Endodermal cell (in vitro differentiated cells): ENCODE measurements around the gene CHAD. TPM values are rescaled to one million over a fixed set of nuclear protein-coding genes. Genes with fewer than 3 reads are reported as not detected.

ENCODE experiments used
- DNase-seq: peaks from one replicate; pipeline ENCODE4 v3.0.0-alpha.2; 2017
- H3K27ac ChIP-seq: 2 replicates; pipeline ENCODE4 v1.5.1; 2013; ENCODE audit warnings: mild to moderate bottlenecking, low read depth, low read length, moderate library complexity
- H3K27me3 ChIP-seq: 2 replicates; pipeline ENCODE4 v1.6.1; 2013; ENCODE audit warnings: mild to moderate bottlenecking, low read length, moderate library complexity; ENCODE audit not compliant: insufficient read depth, control insufficient read depth, poor library complexity, severe bottlenecking
- H3K36me3 ChIP-seq: 2 replicates; pipeline ENCODE4 v1.7.0; 2013; ENCODE audit warnings: mild to moderate bottlenecking, low read length, moderate library complexity; ENCODE audit not compliant: control insufficient read depth, insufficient read depth
- H3K4me1 ChIP-seq: one replicate; pipeline ENCODE4 v1.7.0; 2013; ENCODE audit warnings: low read length; ENCODE audit not compliant: control insufficient read depth, insufficient read depth
- H3K4me3 ChIP-seq: 2 replicates; pipeline ENCODE4 v1.5.1; 2013; ENCODE audit warnings: mild to moderate bottlenecking, low read length, moderate library complexity
- H3K9ac ChIP-seq: 2 replicates; pipeline ENCODE4 v1.6.1; 2013; ENCODE audit warnings: mild to moderate bottlenecking, low read length, moderate library complexity; ENCODE audit not compliant: poor library complexity, severe bottlenecking; ENCODE audit errors: extremely low read depth
- H3K9me3 ChIP-seq: 2 replicates; pipeline ENCODE4 v1.6.1; 2013; ENCODE audit warnings: mild to moderate bottlenecking, low read length, moderate library complexity; ENCODE audit not compliant: control insufficient read depth
- H3K27ac Mint-ChIP-seq: 2 replicates; pipeline ENCODE4 v1.8.0; 2020; ENCODE audit warnings: mixed read lengths
- H3K27me3 Mint-ChIP-seq: 2 replicates; pipeline ENCODE4 v1.8.0; 2021; ENCODE audit warnings: mild to moderate bottlenecking, mixed read lengths; ENCODE audit not compliant: insufficient read depth
- H3K36me3 Mint-ChIP-seq: 2 replicates; pipeline ENCODE4 v1.8.0; 2020; ENCODE audit warnings: low read depth, mixed read lengths
- H3K4me1 Mint-ChIP-seq: 2 replicates; pipeline ENCODE4 v1.8.0; 2020; ENCODE audit warnings: mixed read lengths
- H3K4me3 Mint-ChIP-seq: 2 replicates; pipeline ENCODE4 v1.8.0; 2020; ENCODE audit warnings: mild to moderate bottlenecking, moderate library complexity, mixed read lengths
- H3K9me3 Mint-ChIP-seq: 2 replicates; pipeline ENCODE4 v1.8.0; 2020; ENCODE audit warnings: mild to moderate bottlenecking, mixed read lengths
- WGBS, 2 experiments: methylation state at CpG; one replicate each; pipeline versions ENCODE4 v1.1.5 to v1.1.7; 2013; ENCODE audit warnings: missing lambda C conversion rate in 2 of 2, mixed read lengths in 1 of 2; ENCODE audit not compliant: insufficient coverage in 1 of 2, insufficient read length in 1 of 2; 5-methylcytosine and 5-hydroxymethylcytosine counted together
- total RNA-seq, 2 donors: library from RNA; stranded (reverse); fragmentation: NEBNext Ultra II Directional in 1 of 2; extraction: Animal tissue kit (Norgen Biotek cat#: 25700) in 1 of 2; gene quantifications; 2 replicates in 1 of 2; 3 replicates in 1 of 2; pipeline ENCODE4 v1.2.1, GENCODE V29; 2021
- TF ChIP-seq, protein P1 (sequence below): fragments of 200-600 bp; sonication (generic); conservative IDR thresholded peaks from 2 replicates; pipeline ENCODE4 v1.5.0; 2021; ENCODE audit warnings: antibody characterized with exemption, mild to moderate bottlenecking

CHAD gene
- total RNA-seq, 2 donors from 2014 or later, result 0.15 TPM; not detected in 1

- H3K27me3 Mint-ChIP-seq, result peaks cover 2% of the 10 kb centered on the region
- no peak for DNase-seq
- peaks cover 8% of the 10 kb centered on the region for H3K4me1 Mint-ChIP-seq
- H3K9me3 ChIP-seq, result no peaks in the 10 kb centered on the region
- H3K9ac ChIP-seq, result no peak overlapping the region
- no peaks in the 10 kb centered on the region for H3K4me1 ChIP-seq
- no peak overlapping the region for H3K4me3 Mint-ChIP-seq
- H3K36me3 ChIP-seq, result peaks cover 24% of the 10 kb centered on the region
- H3K9me3 Mint-ChIP-seq, result no peaks in the 10 kb centered on the region
- TF ChIP-seq, protein P1, sequence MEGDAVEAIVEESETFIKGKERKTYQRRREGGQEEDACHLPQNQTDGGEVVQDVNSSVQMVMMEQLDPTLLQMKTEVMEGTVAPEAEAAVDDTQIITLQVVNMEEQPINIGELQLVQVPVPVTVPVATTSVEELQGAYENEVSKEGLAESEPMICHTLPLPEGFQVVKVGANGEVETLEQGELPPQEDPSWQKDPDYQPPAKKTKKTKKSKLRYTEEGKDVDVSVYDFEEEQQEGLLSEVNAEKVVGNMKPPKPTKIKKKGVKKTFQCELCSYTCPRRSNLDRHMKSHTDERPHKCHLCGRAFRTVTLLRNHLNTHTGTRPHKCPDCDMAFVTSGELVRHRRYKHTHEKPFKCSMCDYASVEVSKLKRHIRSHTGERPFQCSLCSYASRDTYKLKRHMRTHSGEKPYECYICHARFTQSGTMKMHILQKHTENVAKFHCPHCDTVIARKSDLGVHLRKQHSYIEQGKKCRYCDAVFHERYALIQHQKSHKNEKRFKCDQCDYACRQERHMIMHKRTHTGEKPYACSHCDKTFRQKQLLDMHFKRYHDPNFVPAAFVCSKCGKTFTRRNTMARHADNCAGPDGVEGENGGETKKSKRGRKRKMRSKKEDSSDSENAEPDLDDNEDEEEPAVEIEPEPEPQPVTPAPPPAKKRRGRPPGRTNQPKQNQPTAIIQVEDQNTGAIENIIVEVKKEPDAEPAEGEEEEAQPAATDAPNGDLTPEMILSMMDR, result no peak
- H3K27ac Mint-ChIP-seq, result no peak overlapping the region
- WGBS, 2 experiments, result 93 to 100% methylated on average over 4 of the region's 4 CpGs
- H3K27me3 ChIP-seq, result no peaks in the 10 kb centered on the region
- H3K27ac ChIP-seq, result no peak overlapping the region
- H3K4me3 ChIP-seq, result no peak overlapping the region
- peaks cover 24% of the 10 kb centered on the region for H3K36me3 Mint-ChIP-seq
These were observed 13.0 kb upstream of the CHAD start for GRCh38 chr17:50481648-50482047.

DNA sequence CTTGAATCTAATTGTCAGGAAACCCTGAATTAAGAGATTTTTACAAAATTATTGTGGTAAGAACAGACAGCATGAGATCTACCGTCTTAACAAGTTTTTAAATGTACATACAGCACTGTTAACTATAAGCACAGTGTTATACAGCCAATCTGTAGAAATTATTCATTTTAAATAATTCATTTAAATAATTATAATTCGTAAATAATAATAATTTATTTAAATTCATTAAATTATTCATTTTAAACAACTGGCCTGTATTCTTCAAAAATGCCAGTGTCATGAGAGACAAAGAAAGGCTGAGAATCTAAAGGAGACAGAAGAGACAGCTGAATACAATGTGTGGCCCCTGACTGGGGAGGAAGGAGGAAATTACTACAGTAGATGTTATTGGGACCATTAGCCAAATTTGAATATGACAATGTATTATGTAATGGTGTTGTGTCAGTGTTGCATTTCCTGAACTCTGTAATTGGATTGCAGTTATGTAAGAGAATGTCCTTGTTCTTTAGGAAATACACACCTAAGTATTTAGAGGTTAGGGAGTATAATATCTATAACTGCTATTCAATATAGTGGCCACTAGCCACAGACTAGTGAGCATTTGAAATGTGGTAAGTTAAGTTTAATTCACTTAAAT lies 12.3 kb upstream of the CHAD start:
- 89% methylated on average over 1 of the region's 2 CpGs; no CpG with 5 or more reads in 1 of the 2 experiments for WGBS, 2 experiments

DNA sequence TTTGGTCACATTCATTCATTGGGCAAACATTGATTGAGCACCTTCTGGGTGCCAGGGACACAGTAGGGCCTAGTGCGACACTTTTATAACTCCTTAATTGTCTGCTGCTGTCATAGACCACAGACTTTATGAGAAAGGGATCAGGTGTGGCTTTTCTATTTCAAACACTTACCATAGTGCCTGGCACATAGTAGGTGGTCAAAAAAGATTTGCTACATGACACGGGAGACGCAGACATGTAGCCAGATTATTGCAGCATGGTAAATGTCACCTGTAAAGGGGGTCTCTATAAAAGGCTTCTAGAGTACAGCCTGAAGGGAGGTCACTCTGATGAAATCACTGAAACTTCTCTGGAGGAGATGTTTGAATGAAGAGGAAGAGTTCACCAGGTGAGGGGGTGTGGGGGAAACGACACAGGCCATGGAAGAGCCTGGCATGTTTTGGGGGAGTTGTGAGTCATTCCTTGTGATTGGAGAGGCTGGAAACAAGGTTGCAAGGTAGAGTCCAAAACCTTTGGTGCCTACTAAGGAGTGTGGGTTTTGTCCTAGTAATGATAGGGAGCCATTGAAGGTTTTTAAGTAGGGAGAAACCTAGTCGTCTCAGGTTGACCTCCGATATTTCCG lies 11.6 kb upstream of the CHAD start:
- TF ChIP-seq, protein P1, result no peak
- H3K9ac ChIP-seq, result no peak overlapping the region
- H3K27ac Mint-ChIP-seq, result no peak overlapping the region
- H3K9me3 Mint-ChIP-seq, result no peaks in the 10 kb centered on the region
- H3K27ac ChIP-seq, result no peak overlapping the region
- H3K4me3 ChIP-seq, result no peak overlapping the region
- peaks cover 16% of the 10 kb centered on the region for H3K36me3 Mint-ChIP-seq
- H3K4me1 Mint-ChIP-seq, result peaks cover 14% of the 10 kb centered on the region
- 96 to 97% methylated on average over 5 to 7 of the region's 7 CpGs for WGBS, 2 experiments
- peaks cover 7% of the 10 kb centered on the region for H3K27me3 Mint-ChIP-seq
- peaks cover 14% of the 10 kb centered on the region for H3K36me3 ChIP-seq
- H3K27me3 ChIP-seq, result no peaks in the 10 kb centered on the region
- H3K9me3 ChIP-seq, result no peaks in the 10 kb centered on the region
- H3K4me1 ChIP-seq, result no peaks in the 10 kb centered on the region
- DNase-seq, result no peak
- no peak overlapping the region for H3K4me3 Mint-ChIP-seq

More for the DNA sequence above, 12.3 kb upstream of the CHAD start:
- Histone ChIP-seq H3K27ac (no peak overlapping the region), H3K4me3 (no peak overlapping the region), H3K9ac (no peak overlapping the region), H3K27me3 (no peaks in the 10 kb centered on the region), H3K9me3 (no peaks in the 10 kb centered on the region), H3K4me1 (no peaks in the 10 kb centered on the region), H3K36me3 (peaks cover 21% of the 10 kb centered on the region)
- H3K4me3 Mint-ChIP-seq, result no peak overlapping the region
- peaks cover 11% of the 10 kb centered on the region for H3K4me1 Mint-ChIP-seq
- H3K9me3 Mint-ChIP-seq, result no peaks in the 10 kb centered on the region
- no peak overlapping the region for H3K27ac Mint-ChIP-seq
- TF ChIP-seq, protein P1, result no peak
- peaks cover 23% of the 10 kb centered on the region for H3K36me3 Mint-ChIP-seq
- peaks cover 2% of the 10 kb centered on the region for H3K27me3 Mint-ChIP-seq
- no peak for DNase-seq
